A549 (cell line): ENCODE results near the gene CELF6. TPM values are rescaled to one million over a fixed set of nuclear protein-coding genes. Genes with fewer than 3 reads are reported as not detected.

Experiments
- ATAC-seq, 2 experiments: fragments of 200-7000 bp in 1 of 2; fragments of >200 bp in 1 of 2; cut with Nextera tagmentation in 1 of 2; cut with Tn5 transposase in 1 of 2; 3 replicates each; pipeline versions ENCODE4 v1.8.0 to v1.9.1; 2018 to 2020; ENCODE audit warnings: mild to moderate bottlenecking in 1 of 2, moderate library complexity in 1 of 2
- CTCF ChIA-PET: fragments of 300-600 bp; sonication (Branson Sonifier 250); formaldehyde crosslinking; extraction: SDS; loops from one replicate; lab custom pipeline; 2021; ENCODE audit warnings: antibody characterized with exemption, inconsistent platforms; lab: Yijun Ruan, JAX
- POLR2A ChIA-PET: fragments of 350-600 bp; formaldehyde crosslinking; extraction: SDS; loops from one replicate; lab custom pipeline; 2021; ENCODE audit warnings: antibody characterized with exemption, inconsistent platforms; lab: Yijun Ruan, JAX
- DNase-seq, 2 experiments: peaks; one replicate each; pipeline versions ENCODE4 v3.0.0 to v3.0.0-alpha.2; 2011 to 2016; ENCODE audit warnings: low read depth in 1 of 2, low spot score in 1 of 2
- FAIRE-seq: peaks from 2 replicates; lab custom pipeline; 2011; peaks lifted over from hg19 to GRCh38; lab: Jason Lieb, UNC
- H3K27ac ChIP-seq, 2 experiments: fragments of >200 bp; sonication (Bioruptor Twin); formaldehyde crosslinking; 3 replicates each; pipeline ENCODE4 v1.5.1; 2016 to 2017
- H3K4me1 ChIP-seq: fragments of >200 bp; sonication (Bioruptor Twin); formaldehyde crosslinking; 3 replicates; pipeline ENCODE4 v1.6.1; 2016
- H3K4me2 ChIP-seq: fragments of >200 bp; sonication (Bioruptor Twin); formaldehyde crosslinking; 3 replicates; pipeline ENCODE4 v1.6.1; 2016
- H3K4me3 ChIP-seq: fragments of >200 bp; sonication (Bioruptor Twin); formaldehyde crosslinking; 3 replicates; pipeline ENCODE4 v1.5.1; 2016
- H3K9me3 ChIP-seq: fragments of >200 bp; sonication (Bioruptor Twin); formaldehyde crosslinking; 3 replicates; pipeline ENCODE4 v1.6.1; 2016
- BHLHE40 ChIP-seq: IDR thresholded peaks from 2 replicates; pipeline ENCODE4 v1.6.1; 2012; ENCODE audit warnings: low read depth, low read length, inconsistent platforms
- CBX8 ChIP-seq: fragments of 200-600 bp; sonication (generic); IDR thresholded peaks from 2 replicates; pipeline ENCODE4 v1.6.1; 2016
- CHD4 ChIP-seq: fragments of 200-600 bp; sonication (generic); IDR thresholded peaks from 2 replicates; pipeline ENCODE4 v1.6.1; 2016; ENCODE audit warnings: antibody characterized with exemption, mild to moderate bottlenecking, borderline replicate concordance
- EHF ChIP-seq: fragments of 250-450 bp; sonication (Bioruptor Pico); IDR thresholded peaks from 2 replicates; pipeline ENCODE4 v1.5.0; 2020; ENCODE audit warnings: mild to moderate bottlenecking
- ESRRA ChIP-seq: fragments of 150-350 bp; IDR thresholded peaks from 2 replicates; pipeline ENCODE4 v1.6.1; 2014; ENCODE audit warnings: mild to moderate bottlenecking, low read length, borderline replicate concordance
- FOSL2 ChIP-seq, 2 experiments: fragments of 450-650 bp in 1 of 2; fragments of >200 bp in 1 of 2; sonication (Bioruptor Twin) in 1 of 2; formaldehyde crosslinking; IDR thresholded peaks; 2 replicates each; pipeline versions ENCODE4 v1.5.0 to v1.6.1; 2016 to 2020; ENCODE audit warnings: mild to moderate bottlenecking in 1 of 2, moderate library complexity in 1 of 2
- FOXS1 ChIP-seq: fragments of 250-450 bp; sonication (Bioruptor Pico); IDR thresholded peaks from 2 replicates; pipeline ENCODE4 v1.5.0; 2020; ENCODE audit warnings: mild to moderate bottlenecking, moderate library complexity
- GATA3 ChIP-seq: IDR thresholded peaks from 2 replicates; pipeline ENCODE4 v1.6.1; 2012; ENCODE audit warnings: borderline replicate concordance
- HES2 ChIP-seq: fragments of >200 bp; sonication (Bioruptor Twin); formaldehyde crosslinking; IDR thresholded peaks from 2 replicates; pipeline ENCODE4 v1.6.1; 2016
- HEYL ChIP-seq: fragments of 250-450 bp; sonication (Bioruptor Pico); IDR thresholded peaks from 2 replicates; pipeline ENCODE4 v1.8.0; 2021; ENCODE audit warnings: mild to moderate bottlenecking, moderate library complexity
- HOXA7 ChIP-seq: fragments of 250-450 bp; sonication (Bioruptor Pico); IDR thresholded peaks from 2 replicates; pipeline ENCODE4 v1.5.0; 2020; ENCODE audit warnings: mild to moderate bottlenecking, moderate library complexity
- HOXB13 ChIP-seq: fragments of 250-450 bp; sonication (Bioruptor Pico); IDR thresholded peaks from 2 replicates; pipeline ENCODE4 v1.5.0; 2020; ENCODE audit warnings: low read depth, mild to moderate bottlenecking, moderate library complexity
- HOXB5 ChIP-seq: fragments of 250-450 bp; sonication (Bioruptor Pico); IDR thresholded peaks from 2 replicates; pipeline ENCODE4 v1.5.0; 2020; ENCODE audit warnings: mild to moderate bottlenecking, moderate library complexity
- JUN ChIP-seq, 2 experiments: fragments of >200 bp; sonication (Bioruptor Twin); formaldehyde crosslinking; IDR thresholded peaks; 2 replicates in 1 of 2; 3 replicates in 1 of 2; pipeline ENCODE4 v1.6.1; 2016 to 2017
- JUNB ChIP-seq: fragments of >200 bp; sonication (Bioruptor Twin); formaldehyde crosslinking; IDR thresholded peaks from 2 replicates; pipeline ENCODE4 v1.6.1; 2016
- MAFK ChIP-seq: fragments of 450-650 bp; IDR thresholded peaks from 2 replicates; pipeline ENCODE4 v1.6.1; 2014; ENCODE audit not compliant: partially characterized antibody
- MAX ChIP-seq: IDR thresholded peaks from 2 replicates; pipeline ENCODE4 v1.6.1; 2012
- MAZ ChIP-seq: fragments of 150-350 bp; IDR thresholded peaks from 2 replicates; pipeline ENCODE4 v1.6.1; 2014; ENCODE audit warnings: antibody characterized with exemption, low read depth, low read length, borderline replicate concordance
- MYC ChIP-seq: IDR thresholded peaks from 2 replicates; pipeline ENCODE4 v1.6.1; 2012; ENCODE audit warnings: mild to moderate bottlenecking, inconsistent platforms, low read length, improper control_type of control experiment, borderline replicate concordance
- NPAS2 ChIP-seq: fragments of 250-450 bp; sonication (Bioruptor Pico); IDR thresholded peaks from 2 replicates; pipeline ENCODE4 v1.8.0; 2022; ENCODE audit warnings: mild to moderate bottlenecking, moderate library complexity, borderline replicate concordance
- POLR2A ChIP-seq: IDR thresholded peaks from 2 replicates; pipeline ENCODE4 v1.6.1; 2012; ENCODE audit warnings: mild to moderate bottlenecking, low read length
- POLR2AphosphoS2 ChIP-seq: conservative IDR thresholded peaks from 2 replicates; pipeline ENCODE4 v1.6.1; 2012; ENCODE audit warnings: low read length, improper control_type of control experiment, inconsistent platforms
- RARB ChIP-seq: fragments of 250-450 bp; sonication (Bioruptor Pico); IDR thresholded peaks from 2 replicates; pipeline ENCODE4 v1.8.0; 2021; ENCODE audit warnings: mild to moderate bottlenecking, moderate library complexity
- USF2 ChIP-seq: fragments of 450-650 bp; IDR thresholded peaks from 2 replicates; pipeline ENCODE4 v1.6.1; 2014; ENCODE audit warnings: antibody characterized with exemption
- WGBS: methylation state at CpG from one replicate; pipeline ENCODE4 v1.1.6; 2017; ENCODE audit errors: missing lambda C conversion rate; 5-methylcytosine and 5-hydroxymethylcytosine counted together
- polyA plus RNA-seq, 4 experiments: library from polyadenylated mRNA; depleted of rRNA in 3 of 4; stranded (reverse); fragments of >200 nt; fragmentation: RNase III in 1 of 4; extraction: RNeasy Plus Mini Kit Qiagen cat#74134 plus additional on column Dnase treatment in 1 of 4; gene quantifications; 2 replicates in 3 of 4; 3 replicates in 1 of 4; pipeline ENCODE4 v1.2.3, GENCODE V29; 2011 to 2017
- TF ChIP-seq, protein P1 (sequence below): fragments of >200 bp; sonication (Bioruptor Twin); formaldehyde crosslinking; IDR thresholded peaks from 3 replicates; pipeline ENCODE4 v1.6.1; 2016
- TF ChIP-seq, protein P2 (sequence below): fragments of 250-450 bp; sonication (Bioruptor Pico); IDR thresholded peaks from 2 replicates; pipeline ENCODE4 v1.5.0; 2021; ENCODE audit warnings: mild to moderate bottlenecking, moderate library complexity, borderline replicate concordance

Gene CELF6
- polyA plus RNA-seq, 2 of the 4 experiments (the other 2 are of a cell fraction), result 0.16 TPM; not detected in 1

- DNase-seq (no peak), ATAC-seq (peak in 1 of 2 experiments; percentile 36; a peak in 1 of 6 replicates), FAIRE-seq (no peak)
- H3K27ac ChIP-seq, result no peak overlapping the region
- WGBS, result 65% methylated on average over 7 of the region's 7 CpGs
- POLR2A ChIA-PET, result interaction anchor here (1.6 kb wide), 1 partner anchor 17 kb away, joined by 4 read pairs; the partner anchor contains the start of gene HEXA
- no peak overlapping the region for H3K4me2 ChIP-seq
- H3K9me3 ChIP-seq, result no peaks in the 10 kb centered on the region
- H3K4me1 ChIP-seq, result no peaks in the 10 kb centered on the region
- CTCF ChIA-PET, result interaction anchor here (1.3 to 1.8 kb wide), 3 partner anchors 9 to 312 kb away, joined by 3 to 5 read pairs (median 4); no protein-coding TSS in a partner anchor
- TF ChIP-seq HEYL (no peak), EHF (CRISPR knock-in tag) (no peak), FOSL2 (IDR thresholded peaks at IDR 0.05) (no peak), FOSL2 (CRISPR knock-in tag; IDR thresholded peaks at IDR 0.05) (no peak), ESRRA (no peak), CHD4 (no peak), USF2 (no peak), HES2 (no peak), HOXB5 (CRISPR knock-in tag) (no peak), BHLHE40 (no peak)
- TF ChIP-seq, protein P1, sequence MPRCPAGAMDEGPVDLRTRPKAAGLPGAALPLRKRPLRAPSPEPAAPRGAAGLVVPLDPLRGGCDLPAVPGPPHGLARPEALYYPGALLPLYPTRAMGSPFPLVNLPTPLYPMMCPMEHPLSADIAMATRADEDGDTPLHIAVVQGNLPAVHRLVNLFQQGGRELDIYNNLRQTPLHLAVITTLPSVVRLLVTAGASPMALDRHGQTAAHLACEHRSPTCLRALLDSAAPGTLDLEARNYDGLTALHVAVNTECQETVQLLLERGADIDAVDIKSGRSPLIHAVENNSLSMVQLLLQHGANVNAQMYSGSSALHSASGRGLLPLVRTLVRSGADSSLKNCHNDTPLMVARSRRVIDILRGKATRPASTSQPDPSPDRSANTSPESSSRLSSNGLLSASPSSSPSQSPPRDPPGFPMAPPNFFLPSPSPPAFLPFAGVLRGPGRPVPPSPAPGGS, result no peak
- no peak overlapping the region for H3K4me3 ChIP-seq
Measured at GRCh38 chr15:72358650-72359171, 38.8 kb upstream of the CELF6 start.

DNA sequence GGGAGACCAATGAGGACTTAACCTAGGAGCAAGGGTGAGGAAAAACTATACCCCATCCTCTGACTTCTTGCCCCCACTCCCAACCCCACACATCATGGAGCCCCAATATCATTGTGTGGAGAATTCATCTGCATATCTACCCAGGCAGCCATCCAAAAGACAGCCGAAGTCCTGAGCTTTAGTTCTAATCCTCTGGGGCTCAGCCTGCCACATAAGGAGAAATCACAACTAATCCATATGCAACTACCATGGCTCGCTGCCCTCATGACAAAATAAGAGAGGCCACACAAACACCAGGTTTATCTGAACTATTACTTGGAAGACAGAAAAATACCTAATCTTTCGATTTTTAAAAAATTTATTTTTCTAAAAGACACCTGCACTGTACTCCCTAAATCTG lies 38.2 kb upstream of the CELF6 start:
- TF ChIP-seq MAZ, result no peak
- no peak for TF ChIP-seq USF2
- TF ChIP-seq CBX8, result no peak
- no peak for TF ChIP-seq JUN (IDR thresholded peaks at IDR 0.05)
- no peak for TF ChIP-seq EHF (CRISPR knock-in tag)
- no peak for TF ChIP-seq POLR2A
- TF ChIP-seq, protein P1, result no peak
- no peak for TF ChIP-seq FOSL2 (IDR thresholded peaks at IDR 0.05)
- no peak for TF ChIP-seq FOSL2 (CRISPR knock-in tag; IDR thresholded peaks at IDR 0.05)
- TF ChIP-seq RARB (CRISPR knock-in tag), result no peak
- no peak for ATAC-seq
- FAIRE-seq, result no peak
- WGBS, result 91% methylated on average over 3 of the region's 3 CpGs
- Histone ChIP-seq H3K27ac (no peak overlapping the region), H3K4me1 (no peaks in the 10 kb centered on the region), H3K4me2 (no peak overlapping the region), H3K4me3 (no peak overlapping the region), H3K9me3 (no peaks in the 10 kb centered on the region)
- ChIA-PET POLR2A (interaction anchor here (1.6 kb wide), 1 partner anchor 18 kb away, joined by 4 read pairs; the partner anchor contains the start of gene HEXA), CTCF (interaction anchor here (1.8 kb wide), 2 partner anchors 10 to 313 kb away, joined by 4 to 5 read pairs; no protein-coding TSS in a partner anchor)
- DNase-seq, result no peak

DNA sequence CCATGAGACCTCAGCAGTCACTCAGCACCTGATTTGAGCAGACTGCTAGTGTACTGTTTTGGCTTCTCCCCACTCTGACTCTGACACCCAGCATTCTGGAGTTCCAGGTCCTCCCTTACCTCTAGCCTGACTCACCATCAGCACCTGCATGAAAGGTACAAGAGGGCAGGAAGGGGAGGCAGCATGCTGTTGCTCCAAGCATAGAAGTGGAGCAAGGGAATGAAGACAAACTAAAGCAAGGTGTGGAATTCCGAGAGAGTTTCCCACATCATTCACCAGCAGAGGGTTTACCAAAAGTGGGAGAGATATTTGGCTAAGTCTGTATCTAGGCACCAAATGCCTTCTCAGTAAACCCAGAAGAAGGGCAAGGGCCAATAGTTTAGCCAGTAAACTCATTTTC lies 34.5 kb upstream of the CELF6 start:
- ChIA-PET CTCF (no interaction called here), POLR2A (no interaction called here)

More for the DNA sequence above, 34.5 kb upstream of the CELF6 start:
- FAIRE-seq (no peak), ATAC-seq (no peak), DNase-seq (no peak)
- Histone ChIP-seq H3K4me1 (no peaks in the 10 kb centered on the region), H3K4me2 (no peak overlapping the region), H3K4me3 (no peak overlapping the region), H3K9me3 (no peaks in the 10 kb centered on the region), H3K27ac (no peak overlapping the region)
- TF ChIP-seq, protein P2, sequence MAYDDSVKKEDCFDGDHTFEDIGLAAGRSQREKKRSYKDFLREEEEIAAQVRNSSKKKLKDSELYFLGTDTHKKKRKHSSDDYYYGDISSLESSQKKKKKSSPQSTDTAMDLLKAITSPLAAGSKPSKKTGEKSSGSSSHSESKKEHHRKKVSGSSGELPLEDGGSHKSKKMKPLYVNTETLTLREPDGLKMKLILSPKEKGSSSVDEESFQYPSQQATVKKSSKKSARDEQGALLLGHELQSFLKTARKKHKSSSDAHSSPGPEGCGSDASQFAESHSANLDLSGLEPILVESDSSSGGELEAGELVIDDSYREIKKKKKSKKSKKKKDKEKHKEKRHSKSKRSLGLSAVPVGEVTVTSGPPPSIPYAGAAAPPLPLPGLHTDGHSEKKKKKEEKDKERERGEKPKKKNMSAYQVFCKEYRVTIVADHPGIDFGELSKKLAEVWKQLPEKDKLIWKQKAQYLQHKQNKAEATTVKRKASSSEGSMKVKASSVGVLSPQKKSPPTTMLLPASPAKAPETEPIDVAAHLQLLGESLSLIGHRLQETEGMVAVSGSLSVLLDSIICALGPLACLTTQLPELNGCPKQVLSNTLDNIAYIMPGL (CRISPR knock-in tag), result no peak
- no peak for TF ChIP-seq HOXA7 (CRISPR knock-in tag)
- TF ChIP-seq HES2, result no peak
- no peak for TF ChIP-seq CHD4
- TF ChIP-seq MAX, result no peak
- TF ChIP-seq POLR2A, result no peak
- TF ChIP-seq HEYL, result no peak
- no peak for TF ChIP-seq POLR2AphosphoS2
- no peak for TF ChIP-seq HOXB13
- no peak for TF ChIP-seq GATA3
- TF ChIP-seq MAZ, result no peak
- no peak for TF ChIP-seq MAFK
- TF ChIP-seq MYC, result no peak
- TF ChIP-seq BHLHE40, result no peak
- no peak for TF ChIP-seq JUNB
- no peak for TF ChIP-seq NPAS2 (CRISPR knock-in tag)
- no peak for TF ChIP-seq FOXS1 (CRISPR knock-in tag)
- WGBS, result 100% methylated on average over 1 of the region's 1 CpG
